ENCODE measurements around the gene ADGRG7. TPM values are rescaled to one million over a fixed set of nuclear protein-coding genes. Genes with fewer than 3 reads are reported as not detected.

Gene ADGRG7
- total and polyA plus RNA-seq, 2 of the 13 experiments (the other 11 are each of a cell fraction or from before 2014, with no cell fraction given) = not detected

GRCh38 chr3:100708989-100709841, 99.8 kb downstream of the ADGRG7 start, which contains the start of gene TFG (continued):
- 0 out of 2 replicates have a peak, but pooled peaks have one; percentile 61 for TF ChIP-seq E2F5 (CRISPR knock-in tag; conservative IDR thresholded peaks at IDR 0.05)
- TF ChIP-seq ZNF670 (CRISPR knock-in tag; IDR thresholded peaks at IDR 0.05; ENCODE audit: borderline replicate concordance) = no peak
- TF ChIP-seq ESRRA (CRISPR knock-in tag; IDR thresholded peaks at IDR 0.05; ENCODE audit: low read depth) = no peak
- TF ChIP-seq MAZ (IDR thresholded peaks at IDR 0.05; ENCODE audit: borderline replicate concordance, low read depth, low read length) = no peak; the same call in 1 of the 2 replicates
- TF ChIP-seq MAZ (CRISPR knock-in tag; IDR thresholded peaks at IDR 0.05; ENCODE audit: low read depth) = peak; percentile 95
- no peak for TF ChIP-seq SNRNP70 (IDR thresholded peaks at IDR 0.05; ENCODE audit: low read depth, low read length)
- TF ChIP-seq TARDBP (CRISPR knock-in tag; IDR thresholded peaks at IDR 0.05) = 0 out of 2 replicates have a peak, but pooled peaks have one; percentile 60
- TF ChIP-seq MAFF (IDR thresholded peaks at IDR 0.05; ENCODE audit: low read depth, low read length) = peak; percentile 26; the same call in 1 of the 2 replicates
- peak; percentile 55 for TF ChIP-seq MXD1 (CRISPR knock-in tag; IDR thresholded peaks at IDR 0.05)
- TF ChIP-seq RBM39 (IDR thresholded peaks at IDR 0.05; ENCODE audit: low read depth, low read length, poor library complexity, severe bottlenecking) = peak; percentile 15
- 0 out of 2 replicates have a peak, but pooled peaks have one; percentile 68 for TF ChIP-seq DZIP1 (CRISPR knock-in tag; IDR thresholded peaks at IDR 0.05)
- TF ChIP-seq ZFP82 (CRISPR knock-in tag; IDR thresholded peaks at IDR 0.05; ENCODE audit: borderline replicate concordance) = no peak; the same call in 1 of the 2 replicates
- no peak; the same call in none of the 2 replicates for TF ChIP-seq NR2C2 (CRISPR knock-in tag; IDR thresholded peaks at IDR 0.05; ENCODE audit: borderline replicate concordance)
- no peak for TF ChIP-seq NFE2L1 (CRISPR knock-in tag; IDR thresholded peaks at IDR 0.05; ENCODE audit: borderline replicate concordance)
- no peak; the same call in 1 of the 2 replicates for TF ChIP-seq ZC3H13 (CRISPR knock-in tag; IDR thresholded peaks at IDR 0.05)
- no peak for TF ChIP-seq ZNF740 (CRISPR knock-in tag; IDR thresholded peaks at IDR 0.05)
- TF ChIP-seq ZBTB42 (CRISPR knock-in tag; IDR thresholded peaks at IDR 0.05) = peak; percentile 82; the same call in 1 of the 2 replicates
- no peak for TF ChIP-seq ZNF549 (CRISPR knock-in tag; IDR thresholded peaks at IDR 0.05)
- TF ChIP-seq RAD51 (IDR thresholded peaks at IDR 0.05; ENCODE audit: borderline replicate concordance) = no peak
- no peak for TF ChIP-seq HOXA7 (CRISPR knock-in tag; IDR thresholded peaks at IDR 0.05)
- TF ChIP-seq ZNF772 (CRISPR knock-in tag; IDR thresholded peaks at IDR 0.05) = no peak; the same call in 1 of the 2 replicates
- no peak for TF ChIP-seq TEF (CRISPR knock-in tag; IDR thresholded peaks at IDR 0.05)
- TF ChIP-seq ZNF414 (CRISPR knock-in tag; IDR thresholded peaks at IDR 0.05) = no peak
